Measurements from ENCODE around the gene MYCBP2. TPM values are rescaled to one million over a fixed set of nuclear protein-coding genes. Genes with fewer than 3 reads are reported as not detected.

Gene MYCBP2
- total RNA-seq, 1 experiment from 2014 or later: 53.3 TPM

DNA sequence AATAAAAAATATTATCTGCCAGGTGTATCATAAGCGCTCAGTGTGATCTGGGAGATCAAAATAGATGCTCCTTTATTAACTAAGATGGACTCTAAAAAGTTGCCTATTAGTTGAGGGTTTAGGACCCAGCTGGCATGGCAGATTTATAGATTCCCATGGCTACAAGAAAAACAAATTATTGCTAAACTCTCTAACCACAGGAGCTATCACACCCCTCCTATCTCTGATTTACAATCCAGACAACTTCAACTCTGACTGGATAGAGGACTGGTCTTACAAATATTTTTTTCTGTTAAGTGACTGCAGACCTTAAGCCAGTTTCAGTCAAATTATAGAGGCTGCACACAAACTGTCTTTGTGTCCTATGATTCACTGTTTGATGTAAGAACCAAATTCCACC lies 45.4 kb upstream of the MYCBP2 start:
- Histone ChIP-seq H2AFZ (ENCODE audit: low read length) (no peak overlapping the region), H3K4me2 (ENCODE audit: low read length) (no peak overlapping the region), H3K36me3 (ENCODE audit: low read depth, low read length) (no peaks in the 10 kb centered on the region), H3F3A (ENCODE audit: low read length, unreplicated experiment) (no peaks in the 10 kb centered on the region), H3K4me1 (ENCODE audit: insufficient read depth, low read length) (no peaks in the 10 kb centered on the region), H3K79me2 (ENCODE audit: low read length) (no peaks in the 10 kb centered on the region), H3K4me3 (ENCODE audit: low read length) (no peak overlapping the region), H3K27me3 (ENCODE audit: low read length) (no peaks in the 10 kb centered on the region), H4K20me1 (ENCODE audit: low read length) (no peaks in the 10 kb centered on the region), H3K9ac (ENCODE audit: low read length) (no peak overlapping the region), H3K9me3 (ENCODE audit: low read length) (no peaks in the 10 kb centered on the region), H3K9me2 (replicated peaks; ENCODE audit: low read length) (no peaks in the 10 kb centered on the region), H3K27ac (ENCODE audit: low read length) (no peak overlapping the region)
- no TSS peak for BruUV-seq (replicated peaks)
- no peak for TF ChIP-seq EZH2 (IDR thresholded peaks at IDR 0.05; ENCODE audit: low read length, unreplicated experiment)
- TF ChIP-seq, protein P1, sequence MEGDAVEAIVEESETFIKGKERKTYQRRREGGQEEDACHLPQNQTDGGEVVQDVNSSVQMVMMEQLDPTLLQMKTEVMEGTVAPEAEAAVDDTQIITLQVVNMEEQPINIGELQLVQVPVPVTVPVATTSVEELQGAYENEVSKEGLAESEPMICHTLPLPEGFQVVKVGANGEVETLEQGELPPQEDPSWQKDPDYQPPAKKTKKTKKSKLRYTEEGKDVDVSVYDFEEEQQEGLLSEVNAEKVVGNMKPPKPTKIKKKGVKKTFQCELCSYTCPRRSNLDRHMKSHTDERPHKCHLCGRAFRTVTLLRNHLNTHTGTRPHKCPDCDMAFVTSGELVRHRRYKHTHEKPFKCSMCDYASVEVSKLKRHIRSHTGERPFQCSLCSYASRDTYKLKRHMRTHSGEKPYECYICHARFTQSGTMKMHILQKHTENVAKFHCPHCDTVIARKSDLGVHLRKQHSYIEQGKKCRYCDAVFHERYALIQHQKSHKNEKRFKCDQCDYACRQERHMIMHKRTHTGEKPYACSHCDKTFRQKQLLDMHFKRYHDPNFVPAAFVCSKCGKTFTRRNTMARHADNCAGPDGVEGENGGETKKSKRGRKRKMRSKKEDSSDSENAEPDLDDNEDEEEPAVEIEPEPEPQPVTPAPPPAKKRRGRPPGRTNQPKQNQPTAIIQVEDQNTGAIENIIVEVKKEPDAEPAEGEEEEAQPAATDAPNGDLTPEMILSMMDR (conservative IDR thresholded peaks at IDR 0.05; ENCODE audit: low read depth, low read length): no peak
- POLR2A ChIA-PET (ENCODE audit: unreplicated experiment): no interaction called here
- CTCF ChIA-PET: no interaction called here
- no peak for DNase-seq
- intact Hi-C loops (cut with micrococcal nuclease): no loop called here
- ATAC-seq: no peak

DNA sequence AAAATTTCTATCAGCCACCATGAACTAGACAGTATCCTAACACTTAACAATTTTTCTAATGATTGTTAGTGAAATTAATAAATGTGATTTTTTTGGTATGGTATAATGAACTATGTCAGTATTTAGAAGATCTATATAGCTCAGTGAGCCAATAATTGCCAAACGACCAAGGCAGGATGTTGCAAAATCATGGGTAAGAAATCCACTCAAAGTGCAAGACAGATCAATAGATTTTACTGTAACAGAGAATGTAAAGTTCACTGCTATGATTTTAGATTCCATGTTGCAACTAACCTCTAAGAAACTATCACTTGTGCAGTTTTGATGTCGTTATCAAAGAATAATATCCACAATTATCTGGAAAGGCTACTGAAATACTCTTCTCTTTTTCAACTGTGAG lies 44.0 kb upstream of the MYCBP2 start:
- intact Hi-C loops (cut with micrococcal nuclease): no loop called here
- DNase-seq (no peak), ATAC-seq (no peak)
- no TSS peak for BruUV-seq (replicated peaks)
- H3K36me3 ChIP-seq (ENCODE audit: low read depth, low read length): no peaks in the 10 kb centered on the region
- POLR2A ChIA-PET (ENCODE audit: unreplicated experiment): no interaction called here
- no peaks in the 10 kb centered on the region for H3K79me2 ChIP-seq (ENCODE audit: low read length)
- H3K27ac ChIP-seq (ENCODE audit: low read length): no peak overlapping the region
- H3K27me3 ChIP-seq (ENCODE audit: low read length): no peaks in the 10 kb centered on the region
- no peak overlapping the region for H3K4me3 ChIP-seq (ENCODE audit: low read length)
- no peaks in the 10 kb centered on the region for H3F3A ChIP-seq (ENCODE audit: low read length, unreplicated experiment)
- H3K4me1 ChIP-seq (ENCODE audit: insufficient read depth, low read length): no peaks in the 10 kb centered on the region
- H3K9ac ChIP-seq (ENCODE audit: low read length): no peak overlapping the region
- no peaks in the 10 kb centered on the region for H3K9me3 ChIP-seq (ENCODE audit: low read length)
- CTCF ChIA-PET: no interaction called here
- H4K20me1 ChIP-seq (ENCODE audit: low read length): no peaks in the 10 kb centered on the region
- TF ChIP-seq, protein P1 (conservative IDR thresholded peaks at IDR 0.05; ENCODE audit: low read depth, low read length): no peak
- TF ChIP-seq EZH2 (IDR thresholded peaks at IDR 0.05; ENCODE audit: low read length, unreplicated experiment): no peak
- TF ChIP-seq EZH2phosphoT487 (IDR thresholded peaks at IDR 0.05; ENCODE audit: borderline replicate concordance, low read length): no peak
- no peaks in the 10 kb centered on the region for H3K9me2 ChIP-seq (replicated peaks; ENCODE audit: low read length)
- no peak overlapping the region for H3K4me2 ChIP-seq (ENCODE audit: low read length)
- H2AFZ ChIP-seq (ENCODE audit: low read length): no peak overlapping the region

DNA sequence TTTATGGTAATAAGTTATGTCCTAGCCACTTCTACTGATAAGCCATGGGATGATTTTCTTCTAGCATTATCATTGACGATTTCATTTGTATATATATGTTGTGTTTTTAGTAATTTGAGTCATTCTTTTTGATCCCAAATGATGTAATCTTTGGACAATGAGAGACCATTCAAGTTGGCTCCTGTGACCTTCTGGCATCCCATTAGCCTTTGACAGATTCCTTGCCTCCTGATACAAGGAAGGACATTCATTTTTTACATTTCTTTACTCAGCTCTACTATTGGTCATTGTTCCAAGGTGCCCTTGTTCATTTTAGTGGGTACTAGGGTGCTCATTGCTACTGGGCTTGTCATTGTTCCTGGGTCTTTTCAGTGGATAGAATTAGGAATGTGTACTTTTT lies 35.3 kb upstream of the MYCBP2 start:
- H3K9me2 ChIP-seq (replicated peaks; ENCODE audit: low read length): no peaks in the 10 kb centered on the region
- no peak overlapping the region for H2AFZ ChIP-seq (ENCODE audit: low read length)
- H3K79me2 ChIP-seq (ENCODE audit: low read length): no peaks in the 10 kb centered on the region
- no peak for ATAC-seq
- TF ChIP-seq, protein P1 (conservative IDR thresholded peaks at IDR 0.05; ENCODE audit: low read depth, low read length): no peak
- TF ChIP-seq EZH2phosphoT487 (IDR thresholded peaks at IDR 0.05; ENCODE audit: borderline replicate concordance, low read length) (no peak), EZH2 (IDR thresholded peaks at IDR 0.05; ENCODE audit: low read length, unreplicated experiment) (no peak)
- POLR2A ChIA-PET (ENCODE audit: unreplicated experiment): no interaction called here
- no peaks in the 10 kb centered on the region for H4K20me1 ChIP-seq (ENCODE audit: low read length)
- no peak overlapping the region for H3K4me3 ChIP-seq (ENCODE audit: low read length)
- DNase-seq: no peak
- H3K27ac ChIP-seq (ENCODE audit: low read length): no peak overlapping the region
- no peak overlapping the region for H3K4me2 ChIP-seq (ENCODE audit: low read length)
- no peak overlapping the region for H3K9ac ChIP-seq (ENCODE audit: low read length)
- no TSS peak for BruUV-seq (replicated peaks)
- H3K4me1 ChIP-seq (ENCODE audit: insufficient read depth, low read length): no peaks in the 10 kb centered on the region
- CTCF ChIA-PET: no interaction called here
- H3K9me3 ChIP-seq (ENCODE audit: low read length): no peaks in the 10 kb centered on the region
- H3K27me3 ChIP-seq (ENCODE audit: low read length): no peaks in the 10 kb centered on the region
- intact Hi-C loops (cut with micrococcal nuclease): no loop called here
- no peaks in the 10 kb centered on the region for H3F3A ChIP-seq (ENCODE audit: low read length, unreplicated experiment)
- H3K36me3 ChIP-seq (ENCODE audit: low read depth, low read length): no peaks in the 10 kb centered on the region
